Measurements from ENCODE around the gene GRM8.

Gene GRM8

DNA sequence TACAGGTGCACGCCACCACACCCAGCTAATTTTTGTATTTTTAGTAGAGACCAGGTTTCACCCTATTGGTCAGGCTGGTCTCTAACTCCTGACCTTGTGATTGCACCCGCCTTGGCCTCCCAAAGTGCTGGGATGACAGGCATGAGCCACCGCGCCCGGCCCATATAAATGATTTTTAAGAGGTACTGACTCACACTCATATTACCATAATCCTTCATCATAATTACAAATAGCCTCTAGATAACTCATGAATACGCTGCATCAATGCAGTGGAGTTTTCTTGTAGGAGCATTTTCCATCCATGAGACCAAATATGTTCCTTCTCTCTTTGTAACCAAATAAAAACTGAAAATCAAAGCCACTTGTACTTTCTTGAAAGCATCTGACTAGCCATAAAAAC lies 193.3 kb downstream of the GRM8 start:
- intact Hi-C loops (cut with DNase I): no loop called here

DNA sequence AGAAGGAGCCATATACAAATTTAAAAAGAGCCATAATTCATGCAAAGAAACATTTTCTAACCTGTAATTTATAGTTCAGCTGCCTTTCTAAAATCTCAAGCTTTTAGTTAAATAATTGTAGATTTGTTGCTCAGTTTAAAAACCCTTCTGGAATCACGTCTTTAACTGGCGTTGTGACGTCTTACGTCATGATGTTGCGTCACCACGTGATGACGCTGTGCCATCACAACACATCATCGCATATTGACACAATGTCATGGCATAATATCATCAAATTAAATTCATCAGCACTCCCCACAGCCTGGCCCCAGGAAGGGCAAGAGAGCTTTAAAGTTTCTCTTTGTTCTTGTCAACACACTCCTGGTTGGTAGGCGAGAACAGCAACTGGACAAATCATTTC lies 194.8 kb downstream of the GRM8 start:
- intact Hi-C loops (cut with DNase I): no loop called here
- DNase-seq: no peak

More for the DNA sequence above, 193.3 kb downstream of the GRM8 start:
- DNase-seq: no peak

DNA sequence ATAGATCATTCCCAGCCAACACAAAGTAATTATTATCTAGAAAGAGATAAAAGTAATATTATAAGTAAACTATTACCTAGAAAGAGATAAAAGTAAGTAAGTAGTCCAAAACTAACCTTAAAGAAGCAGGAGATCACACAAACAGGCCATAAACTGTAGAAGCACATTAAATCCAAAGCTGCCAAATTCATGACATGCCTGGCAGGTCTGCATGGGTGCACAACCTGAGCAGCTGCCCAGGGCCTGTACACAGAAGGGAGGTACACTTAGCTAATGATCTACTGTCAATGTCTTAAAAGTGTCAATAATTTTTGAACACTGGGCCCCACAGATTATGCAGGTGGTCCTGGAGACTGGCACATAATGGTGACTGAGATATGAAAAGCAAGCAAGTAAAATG lies 196.5 kb downstream of the GRM8 start:
- DNase-seq: no peak
- intact Hi-C loops (cut with DNase I): no loop called here

DNA sequence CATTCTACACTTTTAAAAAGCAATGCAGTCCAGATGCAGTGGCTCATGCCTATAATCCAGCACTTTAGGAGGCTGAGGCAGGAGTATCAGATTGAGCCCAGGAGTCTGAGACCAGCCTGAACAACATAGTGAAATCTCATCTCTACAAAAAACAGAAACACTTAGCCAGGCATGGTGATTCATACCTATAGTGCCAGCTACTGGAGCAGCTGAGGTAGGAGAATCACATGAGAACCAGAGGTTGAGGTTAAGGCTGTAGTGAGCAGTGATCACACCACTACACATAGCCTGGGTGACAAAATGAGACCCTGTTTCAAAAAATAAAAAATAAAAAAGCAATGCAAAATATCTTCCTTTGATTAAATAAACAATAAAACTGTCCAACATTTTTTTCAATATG lies 205.2 kb downstream of the GRM8 start:
- no peak for DNase-seq
- intact Hi-C loops (cut with DNase I): no loop called here

DNA sequence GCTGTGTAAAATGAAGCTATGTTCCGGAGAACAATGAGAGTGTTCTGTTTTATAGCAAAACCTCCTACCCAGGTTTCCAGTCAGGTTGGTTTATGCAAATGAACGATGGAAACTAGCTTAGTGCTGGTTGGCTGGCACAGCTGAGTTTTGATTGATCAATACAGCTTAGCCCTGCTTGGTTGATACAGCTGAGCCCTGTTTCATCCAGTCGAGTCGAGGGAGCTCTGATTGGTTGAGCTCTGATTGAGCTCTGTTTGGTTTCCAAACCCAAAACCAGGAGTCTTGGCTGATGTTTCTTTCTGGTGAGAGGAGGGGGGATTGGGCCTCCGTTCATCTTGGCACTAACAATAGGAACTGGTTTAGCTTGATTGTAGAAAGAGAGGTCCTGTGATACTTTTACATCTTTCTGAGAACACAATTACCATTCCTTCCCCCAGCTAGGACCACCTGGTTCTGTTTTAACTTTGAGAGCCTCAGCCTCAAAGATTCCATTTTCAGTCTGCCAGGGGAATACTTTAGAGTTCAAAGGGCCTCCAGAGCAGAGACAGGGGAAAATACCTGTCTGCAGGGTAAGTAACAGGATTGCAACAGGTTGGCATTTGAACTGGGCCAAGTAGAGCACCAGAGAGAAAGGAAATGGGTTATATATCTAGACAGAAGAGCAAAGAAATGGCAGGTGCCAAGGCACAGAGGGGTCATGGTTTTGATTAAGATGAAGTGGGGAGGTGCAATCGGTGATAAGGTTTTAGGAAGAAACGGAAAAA lies 210.9 kb downstream of the GRM8 start:
- intact Hi-C loops (cut with DNase I): no loop called here
- DNase-seq: no peak

DNA sequence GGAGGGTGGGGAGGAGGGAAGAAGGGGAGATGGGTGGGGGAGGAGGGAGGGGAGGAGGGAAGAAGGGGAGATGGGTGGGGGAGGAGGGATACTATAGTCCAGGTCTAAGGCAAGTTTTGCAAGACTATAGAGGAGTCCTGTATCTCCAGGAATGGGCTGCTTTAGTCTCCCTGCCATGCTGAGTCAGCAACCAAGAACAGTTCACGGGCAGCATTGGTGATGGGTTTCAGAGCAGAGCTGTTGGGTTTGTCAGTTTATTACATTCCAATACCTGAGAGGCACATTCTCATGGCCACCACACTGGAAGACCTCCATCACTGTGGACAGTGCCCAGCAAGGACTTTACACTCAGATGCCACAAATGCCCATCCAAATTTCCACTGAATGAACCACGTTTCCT lies 212.7 kb downstream of the GRM8 start:
- intact Hi-C loops (cut with DNase I): no loop called here
- DNase-seq: no peak

DNA sequence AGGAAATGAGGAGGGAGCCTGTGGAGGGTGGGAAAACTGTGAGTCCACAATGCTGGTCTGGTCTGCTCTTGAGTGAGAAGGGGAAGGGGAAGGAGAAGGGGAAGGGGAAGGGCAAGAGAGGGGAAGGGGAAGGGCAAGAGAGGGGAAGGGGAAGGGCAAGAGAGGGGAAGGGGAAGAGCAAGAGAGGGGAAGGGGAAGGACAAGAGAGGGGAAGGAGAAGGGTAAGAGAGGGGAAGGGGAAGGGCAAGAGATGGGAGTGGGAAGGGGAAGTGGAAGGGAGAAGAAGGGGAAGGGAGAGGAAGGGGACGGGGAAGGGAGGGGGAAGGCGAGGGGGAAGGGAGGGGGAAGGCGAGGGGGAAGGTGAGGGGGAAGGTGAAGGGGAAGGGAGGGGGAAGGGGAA lies 213.2 kb downstream of the GRM8 start:
- DNase-seq: no peak
- intact Hi-C loops (cut with DNase I): no loop called here

DNA sequence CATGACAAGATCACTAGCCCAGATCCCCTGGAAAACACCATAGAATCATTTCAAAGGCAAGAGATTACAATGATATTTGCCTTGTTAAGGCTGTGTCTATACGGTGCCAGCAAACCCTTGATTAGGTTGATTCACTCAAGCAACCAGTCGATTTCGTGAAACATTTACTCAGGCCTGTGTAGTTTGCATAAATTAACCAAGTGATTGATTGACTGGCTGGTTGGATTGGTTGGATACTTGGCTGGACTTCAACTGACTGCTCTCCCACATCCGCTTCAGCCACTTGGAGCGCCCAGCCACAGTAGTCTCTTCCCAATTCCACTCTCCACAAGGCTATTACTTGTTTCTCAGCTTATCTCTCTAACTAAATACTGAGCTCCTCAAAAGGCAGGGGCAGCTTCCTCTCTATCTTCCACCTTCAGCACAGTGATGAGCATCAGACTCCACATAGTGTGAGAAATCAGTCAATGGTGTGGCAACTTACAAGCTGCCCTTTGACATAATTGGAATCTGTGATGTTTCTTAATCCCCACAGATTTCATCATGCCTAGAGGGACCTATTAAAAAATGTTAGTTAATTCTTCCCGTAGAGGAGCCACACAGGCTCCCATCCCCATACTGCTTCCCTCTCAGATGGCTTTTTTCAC lies 217.4 kb downstream of the GRM8 start:
- no peak for DNase-seq
- intact Hi-C loops (cut with DNase I): no loop called here

DNA sequence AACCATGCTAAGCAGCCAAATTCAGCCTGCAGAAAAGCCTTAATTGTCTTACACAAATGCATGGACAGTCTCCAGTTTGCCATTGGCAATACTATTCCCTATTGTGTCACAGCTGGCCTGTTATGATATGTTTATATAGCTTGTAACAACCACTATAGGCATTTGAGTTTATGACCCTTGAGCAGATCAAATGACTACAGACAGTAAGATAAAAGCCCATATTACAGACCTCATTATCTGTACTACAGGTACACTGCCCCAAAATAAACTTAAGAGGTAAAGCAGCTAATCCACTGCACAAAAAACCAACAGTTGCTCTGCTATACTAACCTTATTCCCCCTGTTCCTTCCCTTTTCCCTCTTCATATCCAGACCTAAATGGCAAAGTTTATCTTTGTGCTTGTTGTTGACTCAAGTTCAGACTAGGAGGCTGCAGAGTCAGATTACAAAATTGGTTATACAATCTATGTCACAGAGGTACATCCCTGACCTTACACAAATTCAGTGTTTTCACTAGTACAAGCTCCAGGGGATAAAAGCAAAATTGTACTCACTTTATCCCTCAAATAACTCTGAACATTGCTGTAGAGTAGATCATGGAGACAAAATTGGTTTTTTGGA lies 218.4 kb downstream of the GRM8 start:
- DNase-seq: no peak

DNA sequence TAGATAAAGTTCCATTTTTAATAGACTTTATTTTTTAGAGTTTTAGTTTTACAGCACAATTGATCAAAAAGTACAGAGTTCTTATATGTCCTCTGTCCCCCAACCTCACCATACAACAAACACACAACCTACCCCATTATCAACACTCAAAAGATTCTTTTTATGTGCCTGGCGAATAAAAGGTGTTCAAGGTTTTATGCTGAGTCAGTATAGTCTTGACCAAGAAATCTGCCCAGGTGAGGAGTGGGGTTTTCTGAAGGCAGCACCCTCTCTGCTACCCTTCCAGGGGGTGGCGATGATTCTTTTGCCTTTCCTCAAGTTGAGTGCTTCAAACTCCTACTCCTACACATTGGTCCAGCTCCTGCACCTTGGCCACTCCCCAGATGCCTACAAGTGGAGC lies 222.9 kb downstream of the GRM8 start:
- DNase-seq: no peak
- intact Hi-C loops (cut with DNase I): no loop called here

More for the DNA sequence above, 218.4 kb downstream of the GRM8 start:
- intact Hi-C loops (cut with DNase I): no loop called here

DNA sequence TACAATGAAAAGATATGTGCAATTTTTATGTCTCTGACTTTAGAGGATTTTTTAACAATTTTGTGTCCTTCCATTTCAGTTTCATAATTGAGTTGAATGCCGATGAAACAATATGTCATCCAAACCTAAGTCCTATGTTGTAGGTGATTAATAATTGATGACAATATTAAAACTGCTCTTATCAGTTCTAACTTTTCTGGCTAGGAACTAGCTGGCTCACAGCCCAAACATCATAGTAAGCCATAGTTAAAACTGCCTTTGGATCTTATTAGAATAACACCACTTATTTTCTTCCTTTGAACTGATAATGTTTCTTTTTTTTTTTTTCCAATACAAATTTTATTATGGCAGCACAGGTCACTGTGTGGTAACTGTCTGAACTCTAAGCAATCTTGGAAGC lies 230.9 kb downstream of the GRM8 start:
- no peak for DNase-seq
- intact Hi-C loops (cut with DNase I): no loop called here

DNA sequence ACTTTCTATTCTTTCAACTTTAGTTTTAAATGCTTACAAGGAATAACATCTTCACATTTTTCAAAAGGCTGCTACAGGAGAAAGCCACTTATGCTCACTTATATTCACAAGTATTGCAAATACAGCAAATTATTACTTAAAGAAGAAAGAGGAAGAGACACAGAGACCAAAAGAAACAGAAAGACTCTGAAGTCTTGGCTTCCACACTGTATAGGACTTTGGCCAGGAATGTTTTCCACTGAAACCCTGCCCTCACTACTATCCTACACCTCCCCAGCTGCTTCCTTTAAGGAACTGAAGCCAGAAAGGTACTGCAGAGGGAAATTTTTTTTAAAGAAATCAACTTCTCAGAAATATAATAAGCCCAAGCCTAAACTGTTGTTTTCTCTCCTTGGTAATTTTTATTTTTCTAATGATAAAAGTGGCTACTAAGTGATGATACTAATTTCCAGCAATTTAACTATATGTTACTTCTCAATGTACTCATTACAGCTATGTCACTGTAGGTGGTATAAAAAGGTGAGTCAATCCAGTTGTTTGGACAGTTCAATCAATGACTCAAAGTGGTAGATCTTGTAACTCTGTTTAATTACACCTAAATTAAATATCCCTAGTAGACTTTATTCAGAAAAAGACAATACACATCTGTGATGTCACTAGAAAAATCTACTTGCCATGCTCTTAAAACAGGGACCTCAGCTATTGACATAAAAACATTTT lies 231.6 kb downstream of the GRM8 start:
- intact Hi-C loops (cut with DNase I): no loop called here
- no peak for DNase-seq

DNA sequence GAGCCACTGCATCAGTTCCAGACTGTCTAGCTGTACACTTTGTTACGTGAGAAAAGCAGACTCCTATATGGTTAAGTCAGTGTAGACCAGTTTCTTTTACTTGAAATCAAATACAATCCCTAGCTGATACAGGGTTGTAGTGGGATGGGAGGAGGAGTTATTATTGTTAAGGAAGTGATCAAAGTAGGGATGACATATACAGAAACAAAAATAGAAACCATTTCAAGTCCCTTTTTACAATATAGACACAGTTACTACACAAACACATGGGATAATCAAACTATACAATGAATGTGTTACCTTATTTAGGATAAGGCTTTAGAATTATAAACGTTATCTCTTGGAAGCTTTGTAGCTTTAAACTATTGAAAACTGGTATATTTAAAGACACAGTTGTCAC lies 233.9 kb downstream of the GRM8 start:
- intact Hi-C loops (cut with DNase I): no loop called here

DNA sequence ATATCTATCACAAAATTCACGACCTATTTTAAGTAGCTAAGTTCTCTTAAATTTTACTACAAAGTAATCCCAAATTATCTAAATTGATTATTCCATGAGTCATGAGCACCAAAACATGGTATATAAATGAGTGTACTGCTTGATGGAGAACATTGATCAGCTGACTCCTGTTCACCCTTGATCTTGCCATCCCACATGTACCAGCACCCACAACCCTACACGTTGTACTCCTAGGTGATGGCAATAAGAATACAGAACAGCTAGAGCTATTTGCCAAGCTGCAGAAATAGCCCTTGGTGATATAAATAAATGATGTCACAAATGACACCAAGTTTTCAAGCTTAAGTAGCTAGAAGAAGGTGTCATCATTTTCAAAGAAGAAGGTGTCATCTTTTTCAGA lies 235.5 kb downstream of the GRM8 start:
- intact Hi-C loops (cut with DNase I): no loop called here
- peak in 20 of 42 donors; percentile 2 to 63 (median 30) for DNase-seq

More for the DNA sequence above, 233.9 kb downstream of the GRM8 start:
- DNase-seq: no peak

DNA sequence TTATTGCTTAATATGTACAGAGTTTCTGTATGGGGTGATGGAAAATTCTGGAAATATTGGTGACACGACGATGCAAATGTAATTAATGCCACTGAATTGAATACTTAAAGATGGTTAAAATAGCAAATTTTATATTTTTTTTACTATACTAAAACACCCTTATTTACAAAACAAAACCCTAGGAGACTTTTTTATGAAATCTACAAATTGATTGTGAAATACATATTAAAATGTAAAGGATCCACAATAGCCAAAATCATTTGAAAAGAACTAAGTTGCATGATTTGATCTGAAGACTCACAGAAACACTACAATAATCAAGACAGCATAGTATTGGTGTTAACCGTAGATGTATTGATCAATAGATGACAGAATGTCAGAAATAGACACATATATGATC lies 252.0 kb downstream of the GRM8 start:
- no peak for DNase-seq
- intact Hi-C loops (cut with DNase I): no loop called here

DNA sequence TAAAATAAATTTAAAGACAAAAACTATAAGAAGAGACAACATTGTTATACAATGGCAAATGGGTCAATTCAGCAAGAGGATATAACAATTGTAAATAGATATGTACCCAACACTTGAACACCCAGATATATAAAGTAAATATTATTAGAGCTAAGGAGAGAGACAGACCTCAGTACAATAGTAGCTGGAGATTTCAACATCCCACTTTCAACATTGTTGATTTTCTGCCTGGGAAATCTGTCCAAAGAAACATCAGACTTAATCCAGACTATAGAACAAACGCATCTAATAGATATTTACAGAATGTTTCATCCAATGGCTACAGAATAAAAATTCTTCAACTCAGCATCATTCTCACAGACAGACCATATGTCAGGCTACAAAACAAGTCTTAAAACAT lies 256.1 kb downstream of the GRM8 start:
- DNase-seq: no peak
- intact Hi-C loops (cut with DNase I): no loop called here

DNA sequence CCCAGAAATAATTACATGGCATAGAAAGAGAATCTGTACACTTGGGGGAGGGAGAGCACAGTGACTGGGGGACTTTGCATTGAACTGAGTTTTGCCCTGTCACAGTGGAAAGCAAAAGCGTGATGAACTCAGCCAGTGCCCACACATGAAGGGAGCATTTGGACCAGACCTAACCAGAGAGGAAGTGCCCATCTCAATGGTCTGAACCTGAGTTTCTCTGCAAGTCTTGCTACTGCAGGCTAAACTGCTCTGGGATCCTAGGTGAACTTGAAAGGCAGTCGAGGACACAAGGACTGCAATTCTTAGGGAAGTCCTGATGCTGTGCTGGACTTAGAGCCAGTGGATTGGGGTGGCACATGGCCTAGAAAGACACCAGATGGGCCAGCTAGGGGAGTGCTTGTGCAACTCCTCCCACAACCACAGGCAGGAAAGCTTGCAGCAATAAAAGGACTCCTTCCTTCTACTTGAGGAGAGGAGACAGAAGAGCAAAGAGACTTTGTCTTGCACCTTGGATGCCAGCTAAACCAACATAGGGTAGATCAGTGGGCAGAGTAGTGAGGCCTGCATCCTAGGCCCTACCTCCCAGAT lies 259.0 kb downstream of the GRM8 start:
- DNase-seq: no peak
- intact Hi-C loops (cut with DNase I): no loop called here

DNA sequence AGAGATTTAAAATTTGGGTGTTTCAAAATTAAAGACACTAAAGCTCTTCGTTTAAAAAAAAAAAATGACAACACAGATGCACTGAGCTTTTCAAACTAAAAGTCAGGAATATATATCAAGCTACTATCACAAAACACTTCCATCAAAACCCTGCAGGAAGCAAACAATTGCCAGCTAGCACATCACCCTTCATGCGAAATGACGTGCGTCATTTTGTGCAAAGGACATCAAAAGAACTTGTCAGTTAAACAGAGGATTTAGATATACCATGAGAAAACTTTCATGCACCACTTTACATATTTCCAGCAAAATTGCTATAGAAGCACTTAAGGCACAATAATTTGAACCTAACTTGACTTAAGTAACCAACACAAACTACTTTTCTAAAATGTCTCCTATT lies 264.7 kb downstream of the GRM8 start:
- DNase-seq: no peak
- intact Hi-C loops (cut with DNase I): no loop called here

DNA sequence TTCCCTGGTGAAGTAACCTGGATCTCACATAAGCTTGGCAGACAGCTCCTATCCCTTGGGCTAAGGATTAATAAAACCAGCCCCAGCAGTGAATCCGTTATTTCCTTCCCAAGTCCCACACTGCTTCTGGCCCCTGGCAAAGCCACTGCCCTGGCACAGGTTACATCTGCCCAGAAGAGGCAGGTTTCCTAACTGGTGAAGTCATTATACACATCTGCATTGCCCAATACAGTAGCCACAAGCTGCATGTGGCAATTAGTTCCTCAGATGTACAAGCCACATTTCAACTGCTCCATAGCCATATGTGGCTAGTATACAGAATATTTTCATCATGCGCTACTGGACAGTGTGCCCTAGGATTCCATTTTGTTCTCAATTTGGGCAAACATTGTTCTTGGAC lies 273.0 kb downstream of the GRM8 start:
- no peak for DNase-seq
- intact Hi-C loops (cut with DNase I): no loop called here

DNA sequence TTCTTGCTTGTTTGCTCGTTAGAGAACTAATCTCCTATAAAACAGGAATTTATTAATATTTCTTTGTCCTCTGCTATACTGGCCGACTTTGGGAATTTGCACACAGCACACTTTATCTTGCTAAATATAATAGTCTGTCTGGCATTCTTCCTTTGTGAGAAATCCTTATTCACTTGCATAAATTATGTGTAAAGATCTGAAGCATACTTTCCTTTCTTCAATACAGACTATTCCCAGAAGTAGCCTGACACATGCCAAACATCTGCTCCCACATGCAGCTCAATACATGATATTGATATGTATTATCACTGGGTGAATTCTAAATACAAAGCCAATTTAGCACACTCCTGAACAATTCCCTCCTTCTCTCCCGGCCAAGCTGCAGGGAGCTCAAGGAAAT lies 273.9 kb downstream of the GRM8 start:
- intact Hi-C loops (cut with DNase I): no loop called here
- no peak for DNase-seq
